A549 (cell line): ENCODE results near the gene ZNF853. TPM values are rescaled to one million over a fixed set of nuclear protein-coding genes. Genes with fewer than 3 reads are reported as not detected.

Experiments
- ATAC-seq, 2 experiments: fragments of 200-7000 bp in 1 of 2; fragments of >200 bp in 1 of 2; cut with Nextera tagmentation in 1 of 2; cut with Tn5 transposase in 1 of 2; 3 replicates each; pipeline versions ENCODE4 v1.8.0 to v1.9.1; 2018 to 2020; ENCODE audit warnings: mild to moderate bottlenecking in 1 of 2, moderate library complexity in 1 of 2
- CTCF ChIA-PET: fragments of 300-600 bp; sonication (Branson Sonifier 250); formaldehyde crosslinking; extraction: SDS; loops from one replicate; lab custom pipeline; 2021; ENCODE audit warnings: antibody characterized with exemption, inconsistent platforms; lab: Yijun Ruan, JAX
- POLR2A ChIA-PET: fragments of 350-600 bp; formaldehyde crosslinking; extraction: SDS; loops from one replicate; lab custom pipeline; 2021; ENCODE audit warnings: antibody characterized with exemption, inconsistent platforms; lab: Yijun Ruan, JAX
- DNase-seq, 2 experiments: peaks; one replicate each; pipeline versions ENCODE4 v3.0.0 to v3.0.0-alpha.2; 2011 to 2016; ENCODE audit warnings: low read depth in 1 of 2, low spot score in 1 of 2
- FAIRE-seq: peaks from 2 replicates; lab custom pipeline; 2011; peaks lifted over from hg19 to GRCh38; lab: Jason Lieb, UNC
- H3K27ac ChIP-seq, 2 experiments: fragments of >200 bp; sonication (Bioruptor Twin); formaldehyde crosslinking; 3 replicates each; pipeline ENCODE4 v1.5.1; 2016 to 2017
- H3K4me1 ChIP-seq: fragments of >200 bp; sonication (Bioruptor Twin); formaldehyde crosslinking; 3 replicates; pipeline ENCODE4 v1.6.1; 2016
- H3K4me2 ChIP-seq: fragments of >200 bp; sonication (Bioruptor Twin); formaldehyde crosslinking; 3 replicates; pipeline ENCODE4 v1.6.1; 2016
- H3K4me3 ChIP-seq: fragments of >200 bp; sonication (Bioruptor Twin); formaldehyde crosslinking; 3 replicates; pipeline ENCODE4 v1.5.1; 2016
- H3K9me3 ChIP-seq: fragments of >200 bp; sonication (Bioruptor Twin); formaldehyde crosslinking; 3 replicates; pipeline ENCODE4 v1.6.1; 2016
- CBX2 ChIP-seq: fragments of 200-600 bp; sonication (generic); IDR thresholded peaks from 2 replicates; pipeline ENCODE4 v1.6.1; 2016; ENCODE audit warnings: low read depth, mild to moderate bottlenecking, borderline replicate concordance
- CHD2 ChIP-seq: fragments of 150-350 bp; IDR thresholded peaks from 2 replicates; pipeline ENCODE4 v1.6.1; 2014; ENCODE audit warnings: low read length; ENCODE audit not compliant: partially characterized antibody
- CHD4 ChIP-seq: fragments of 200-600 bp; sonication (generic); IDR thresholded peaks from 2 replicates; pipeline ENCODE4 v1.6.1; 2016; ENCODE audit warnings: antibody characterized with exemption, mild to moderate bottlenecking, borderline replicate concordance
- E2F6 ChIP-seq: IDR thresholded peaks from 2 replicates; pipeline ENCODE4 v1.6.1; 2012; ENCODE audit warnings: low read depth, borderline replicate concordance
- EHF ChIP-seq: fragments of 250-450 bp; sonication (Bioruptor Pico); IDR thresholded peaks from 2 replicates; pipeline ENCODE4 v1.5.0; 2020; ENCODE audit warnings: mild to moderate bottlenecking
- EP300 ChIP-seq, 2 experiments: fragments of >200 bp; sonication (Bioruptor Twin); formaldehyde crosslinking; IDR thresholded peaks; 2 replicates in 1 of 2; 3 replicates in 1 of 2; pipeline ENCODE4 v1.6.1; 2016 to 2017
- GATA3 ChIP-seq: IDR thresholded peaks from 2 replicates; pipeline ENCODE4 v1.6.1; 2012; ENCODE audit warnings: borderline replicate concordance
- HDAC2 ChIP-seq: fragments of 200-600 bp; sonication (generic); IDR thresholded peaks from 2 replicates; pipeline ENCODE4 v1.6.1; 2016
- HMGXB4 ChIP-seq: fragments of 250-450 bp; sonication (Bioruptor Pico); IDR thresholded peaks from 2 replicates; pipeline ENCODE4 v1.5.0; 2021; ENCODE audit warnings: mild to moderate bottlenecking, moderate library complexity, borderline replicate concordance
- JUN ChIP-seq, 2 experiments: fragments of >200 bp; sonication (Bioruptor Twin); formaldehyde crosslinking; IDR thresholded peaks; 2 replicates in 1 of 2; 3 replicates in 1 of 2; pipeline ENCODE4 v1.6.1; 2016 to 2017
- JUNB ChIP-seq: fragments of >200 bp; sonication (Bioruptor Twin); formaldehyde crosslinking; IDR thresholded peaks from 2 replicates; pipeline ENCODE4 v1.6.1; 2016
- KDM5A ChIP-seq: fragments of 200-600 bp; sonication (generic); IDR thresholded peaks from 2 replicates; pipeline ENCODE4 v1.6.1; 2016; ENCODE audit warnings: antibody characterized with exemption, mild to moderate bottlenecking
- MAX ChIP-seq: IDR thresholded peaks from 2 replicates; pipeline ENCODE4 v1.6.1; 2012
- MAZ ChIP-seq: fragments of 150-350 bp; IDR thresholded peaks from 2 replicates; pipeline ENCODE4 v1.6.1; 2014; ENCODE audit warnings: antibody characterized with exemption, low read depth, low read length, borderline replicate concordance
- MYC ChIP-seq: IDR thresholded peaks from 2 replicates; pipeline ENCODE4 v1.6.1; 2012; ENCODE audit warnings: mild to moderate bottlenecking, inconsistent platforms, low read length, improper control_type of control experiment, borderline replicate concordance
- NR3C1 ChIP-seq: fragments of >200 bp; sonication (Bioruptor Twin); formaldehyde crosslinking; IDR thresholded peaks from 3 replicates; pipeline ENCODE4 v1.6.1; 2017
- PHF8 ChIP-seq: fragments of 200-600 bp; sonication (generic); IDR thresholded peaks from 2 replicates; pipeline ENCODE4 v1.6.1; 2016; ENCODE audit warnings: low read depth, mild to moderate bottlenecking, antibody characterized with exemption, moderate library complexity, borderline replicate concordance
- RCOR1 ChIP-seq: fragments of 150-350 bp; IDR thresholded peaks from 2 replicates; pipeline ENCODE4 v1.6.1; 2014; ENCODE audit warnings: antibody characterized with exemption, low read length, low read depth
- RFX5 ChIP-seq: fragments of 450-650 bp; IDR thresholded peaks from 2 replicates; pipeline ENCODE4 v1.7.1; 2014; ENCODE audit warnings: antibody characterized with exemption, mild to moderate bottlenecking, moderate library complexity
- SMC3 ChIP-seq: fragments of >200 bp; sonication (Bioruptor Twin); formaldehyde crosslinking; IDR thresholded peaks from 3 replicates; pipeline ENCODE4 v1.6.1; 2018; ENCODE audit warnings: inconsistent platforms
- ZNF302 ChIP-seq: fragments of 250-450 bp; sonication (Bioruptor Pico); IDR thresholded peaks from 2 replicates; pipeline ENCODE4 v1.9.0; 2021; ENCODE audit warnings: inconsistent platforms, mild to moderate bottlenecking, moderate library complexity
- WGBS: methylation state at CpG from one replicate; pipeline ENCODE4 v1.1.6; 2017; ENCODE audit errors: missing lambda C conversion rate; 5-methylcytosine and 5-hydroxymethylcytosine counted together
- polyA plus RNA-seq, 4 experiments: library from polyadenylated mRNA; depleted of rRNA in 3 of 4; stranded (reverse); fragments of >200 nt; fragmentation: RNase III in 1 of 4; extraction: RNeasy Plus Mini Kit Qiagen cat#74134 plus additional on column Dnase treatment in 1 of 4; gene quantifications; 2 replicates in 3 of 4; 3 replicates in 1 of 4; pipeline ENCODE4 v1.2.3, GENCODE V29; 2011 to 2017
- TF ChIP-seq, protein P1 (sequence below): fragments of 450-650 bp; IDR thresholded peaks from 2 replicates; pipeline ENCODE4 v1.6.1; 2014; ENCODE audit warnings: antibody characterized with exemption
- TF ChIP-seq, protein P2 (sequence below): fragments of 250-450 bp; sonication (Bioruptor Pico); IDR thresholded peaks from 2 replicates; pipeline ENCODE4 v1.5.0; 2020; ENCODE audit warnings: low read depth, mild to moderate bottlenecking, moderate library complexity
- TF ChIP-seq, protein P3 (sequence below): fragments of 150-350 bp; IDR thresholded peaks from 2 replicates; pipeline ENCODE4 v1.6.1; 2014; ENCODE audit warnings: low read depth, mild to moderate bottlenecking, low read length
- TF ChIP-seq, protein P4 (sequence below): IDR thresholded peaks from 2 replicates; pipeline ENCODE4 v1.6.1; 2012

ZNF853 gene
- polyA plus RNA-seq, 2 of the 4 experiments (the other 2 are of a cell fraction) = 1.8 to 2.2 TPM

GRCh38 chr7:6623589-6624245 lies 8.3 kb downstream of the ZNF853 start (continued):
- TF ChIP-seq MYC = no peak
- TF ChIP-seq JUNB = no peak
- TF ChIP-seq PHF8 = no peak
- TF ChIP-seq KDM5A = no peak
- TF ChIP-seq HDAC2 = no peak

- Histone ChIP-seq H3K4me3 (no peak overlapping the region), H3K4me2 (no peak overlapping the region), H3K4me1 (no peaks in the 10 kb centered on the region), H3K27ac (no peak overlapping the region), H3K9me3 (no peaks in the 10 kb centered on the region)
- CTCF ChIA-PET = interaction anchor here (1.0 kb wide), 1 partner anchor 35 kb away, joined by 3 read pairs; no protein-coding TSS in a partner anchor
- DNase-seq (no peak), ATAC-seq (no peak), FAIRE-seq (no peak)
- TF ChIP-seq HMGXB4 (CRISPR knock-in tag) (no peak), RFX5 (no peak), GATA3 (no peak), EP300 (IDR thresholded peaks at IDR 0.05) (no peak), EHF (CRISPR knock-in tag) (no peak), SMC3 (no peak), CBX2 (no peak), E2F6 (no peak)
- TF ChIP-seq, protein P1, sequence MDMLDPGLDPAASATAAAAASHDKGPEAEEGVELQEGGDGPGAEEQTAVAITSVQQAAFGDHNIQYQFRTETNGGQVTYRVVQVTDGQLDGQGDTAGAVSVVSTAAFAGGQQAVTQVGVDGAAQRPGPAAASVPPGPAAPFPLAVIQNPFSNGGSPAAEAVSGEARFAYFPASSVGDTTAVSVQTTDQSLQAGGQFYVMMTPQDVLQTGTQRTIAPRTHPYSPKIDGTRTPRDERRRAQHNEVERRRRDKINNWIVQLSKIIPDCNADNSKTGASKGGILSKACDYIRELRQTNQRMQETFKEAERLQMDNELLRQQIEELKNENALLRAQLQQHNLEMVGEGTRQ = no peak
- POLR2A ChIA-PET = no interaction called here
- 59% methylated on average over 3 of the region's 3 CpGs for WGBS
Measured at GRCh38 chr7:6624246-6624611, 8.8 kb downstream of the ZNF853 start.

DNA sequence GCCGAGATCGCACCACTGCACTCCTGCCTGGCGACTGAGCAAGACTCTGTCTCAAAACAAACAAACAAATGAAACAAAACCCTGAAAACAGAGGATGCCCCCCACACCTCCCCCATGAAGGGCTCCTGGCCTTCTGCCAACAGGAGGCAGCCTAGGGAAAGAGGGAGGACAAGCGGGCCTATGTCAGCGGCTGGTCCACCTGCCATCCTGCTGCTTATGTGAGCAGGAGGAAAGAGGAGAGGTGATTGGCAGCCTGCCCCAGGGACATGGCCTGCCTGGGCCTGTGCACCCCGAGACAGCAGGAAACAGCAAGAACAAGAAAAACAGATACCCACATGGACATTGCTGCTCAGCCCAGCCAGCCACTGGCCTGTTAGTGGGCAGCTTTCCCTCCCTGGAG lies 12.6 kb downstream of the ZNF853 start:
- Histone ChIP-seq H3K9me3 (no peaks in the 10 kb centered on the region), H3K27ac (no peak overlapping the region), H3K4me1 (no peaks in the 10 kb centered on the region), H3K4me3 (no peak overlapping the region), H3K4me2 (no peak overlapping the region)
- WGBS = 92% methylated on average over 6 of the region's 6 CpGs
- FAIRE-seq (no peak), DNase-seq (no peak), ATAC-seq (no peak)
- POLR2A ChIA-PET = no interaction called here
- CTCF ChIA-PET = no interaction called here
- TF ChIP-seq, protein P2, sequence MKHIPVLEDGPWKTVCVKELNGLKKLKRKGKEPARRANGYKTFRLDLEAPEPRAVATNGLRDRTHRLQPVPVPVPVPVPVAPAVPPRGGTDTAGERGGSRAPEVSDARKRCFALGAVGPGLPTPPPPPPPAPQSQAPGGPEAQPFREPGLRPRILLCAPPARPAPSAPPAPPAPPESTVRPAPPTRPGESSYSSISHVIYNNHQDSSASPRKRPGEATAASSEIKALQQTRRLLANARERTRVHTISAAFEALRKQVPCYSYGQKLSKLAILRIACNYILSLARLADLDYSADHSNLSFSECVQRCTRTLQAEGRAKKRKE (CRISPR knock-in tag) = no peak
- TF ChIP-seq RFX5 (no peak), RCOR1 (no peak), CHD2 (no peak), MAX (no peak), EHF (CRISPR knock-in tag) (no peak), JUN (IDR thresholded peaks at IDR 0.05) (no peak), NR3C1 (no peak), MYC (no peak), GATA3 (no peak), MAZ (no peak), HDAC2 (no peak), CHD4 (no peak), ZNF302 (CRISPR knock-in tag) (no peak)
- TF ChIP-seq, protein P3, sequence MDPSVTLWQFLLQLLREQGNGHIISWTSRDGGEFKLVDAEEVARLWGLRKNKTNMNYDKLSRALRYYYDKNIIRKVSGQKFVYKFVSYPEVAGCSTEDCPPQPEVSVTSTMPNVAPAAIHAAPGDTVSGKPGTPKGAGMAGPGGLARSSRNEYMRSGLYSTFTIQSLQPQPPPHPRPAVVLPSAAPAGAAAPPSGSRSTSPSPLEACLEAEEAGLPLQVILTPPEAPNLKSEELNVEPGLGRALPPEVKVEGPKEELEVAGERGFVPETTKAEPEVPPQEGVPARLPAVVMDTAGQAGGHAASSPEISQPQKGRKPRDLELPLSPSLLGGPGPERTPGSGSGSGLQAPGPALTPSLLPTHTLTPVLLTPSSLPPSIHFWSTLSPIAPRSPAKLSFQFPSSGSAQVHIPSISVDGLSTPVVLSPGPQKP = no peak
- TF ChIP-seq, protein P4, sequence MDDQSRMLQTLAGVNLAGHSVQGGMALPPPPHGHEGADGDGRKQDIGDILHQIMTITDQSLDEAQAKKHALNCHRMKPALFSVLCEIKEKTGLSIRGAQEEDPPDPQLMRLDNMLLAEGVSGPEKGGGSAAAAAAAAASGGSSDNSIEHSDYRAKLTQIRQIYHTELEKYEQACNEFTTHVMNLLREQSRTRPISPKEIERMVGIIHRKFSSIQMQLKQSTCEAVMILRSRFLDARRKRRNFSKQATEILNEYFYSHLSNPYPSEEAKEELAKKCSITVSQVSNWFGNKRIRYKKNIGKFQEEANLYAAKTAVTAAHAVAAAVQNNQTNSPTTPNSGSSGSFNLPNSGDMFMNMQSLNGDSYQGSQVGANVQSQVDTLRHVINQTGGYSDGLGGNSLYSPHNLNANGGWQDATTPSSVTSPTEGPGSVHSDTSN = no peak
